GM23338 (cell line): ENCODE results near the gene HGFAC.

Source experiments
- CTCF ChIP-seq, 2 experiments: fragments of 200-600 bp in 1 of 2; sonication (generic) in 1 of 2; conservative IDR thresholded peaks; 2 replicates each; pipeline versions ENCODE4 v1.5.1 to v1.6.1; 2016 to 2017; ENCODE audit warnings: antibody characterized with exemption in 2 of 2, low read depth in 2 of 2, mild to moderate bottlenecking in 2 of 2, moderate library complexity in 1 of 2
- ETS1 ChIP-seq: IDR thresholded peaks from 2 replicates; pipeline ENCODE4 v1.6.1; 2016; ENCODE audit warnings: antibody characterized with exemption
- EZH2 ChIP-seq: fragments of 200-600 bp; sonication (generic); IDR thresholded peaks from one replicate; pipeline ENCODE4 v1.8.0; 2017; ENCODE audit warnings: antibody characterized with exemption, mild to moderate bottlenecking, low read depth; ENCODE audit not compliant: unreplicated experiment
- EZH2phosphoT487 ChIP-seq: fragments of 200-600 bp; sonication (generic); IDR thresholded peaks from one replicate; pipeline ENCODE4 v1.8.1; 2018; ENCODE audit warnings: antibody characterized with exemption; ENCODE audit not compliant: unreplicated experiment
- NANOG ChIP-seq: IDR thresholded peaks from 2 replicates; pipeline ENCODE4 v1.6.1; 2016; ENCODE audit warnings: antibody characterized with exemption, borderline replicate concordance
- POLR2AphosphoS5 ChIP-seq: IDR thresholded peaks from 2 replicates; pipeline ENCODE4 v1.6.1; 2016; ENCODE audit warnings: antibody characterized with exemption, low read depth
- TF ChIP-seq, protein P1 (sequence below): IDR thresholded peaks from one replicate; pipeline ENCODE4 v1.6.1; 2018; ENCODE audit warnings: antibody characterized with exemption; ENCODE audit not compliant: unreplicated experiment

- TF ChIP-seq POLR2AphosphoS5 (no peak), CTCF (conservative IDR thresholded peaks at IDR 0.05; ENCODE audit: low read depth in 2 of 2) (no peak), EZH2phosphoT487 (no peak), EZH2 (no peak), ETS1 (no peak), NANOG (no peak)
- TF ChIP-seq, protein P1, sequence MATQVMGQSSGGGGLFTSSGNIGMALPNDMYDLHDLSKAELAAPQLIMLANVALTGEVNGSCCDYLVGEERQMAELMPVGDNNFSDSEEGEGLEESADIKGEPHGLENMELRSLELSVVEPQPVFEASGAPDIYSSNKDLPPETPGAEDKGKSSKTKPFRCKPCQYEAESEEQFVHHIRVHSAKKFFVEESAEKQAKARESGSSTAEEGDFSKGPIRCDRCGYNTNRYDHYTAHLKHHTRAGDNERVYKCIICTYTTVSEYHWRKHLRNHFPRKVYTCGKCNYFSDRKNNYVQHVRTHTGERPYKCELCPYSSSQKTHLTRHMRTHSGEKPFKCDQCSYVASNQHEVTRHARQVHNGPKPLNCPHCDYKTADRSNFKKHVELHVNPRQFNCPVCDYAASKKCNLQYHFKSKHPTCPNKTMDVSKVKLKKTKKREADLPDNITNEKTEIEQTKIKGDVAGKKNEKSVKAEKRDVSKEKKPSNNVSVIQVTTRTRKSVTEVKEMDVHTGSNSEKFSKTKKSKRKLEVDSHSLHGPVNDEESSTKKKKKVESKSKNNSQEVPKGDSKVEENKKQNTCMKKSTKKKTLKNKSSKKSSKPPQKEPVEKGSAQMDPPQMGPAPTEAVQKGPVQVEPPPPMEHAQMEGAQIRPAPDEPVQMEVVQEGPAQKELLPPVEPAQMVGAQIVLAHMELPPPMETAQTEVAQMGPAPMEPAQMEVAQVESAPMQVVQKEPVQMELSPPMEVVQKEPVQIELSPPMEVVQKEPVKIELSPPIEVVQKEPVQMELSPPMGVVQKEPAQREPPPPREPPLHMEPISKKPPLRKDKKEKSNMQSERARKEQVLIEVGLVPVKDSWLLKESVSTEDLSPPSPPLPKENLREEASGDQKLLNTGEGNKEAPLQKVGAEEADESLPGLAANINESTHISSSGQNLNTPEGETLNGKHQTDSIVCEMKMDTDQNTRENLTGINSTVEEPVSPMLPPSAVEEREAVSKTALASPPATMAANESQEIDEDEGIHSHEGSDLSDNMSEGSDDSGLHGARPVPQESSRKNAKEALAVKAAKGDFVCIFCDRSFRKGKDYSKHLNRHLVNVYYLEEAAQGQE: no peak
These were observed 35.7 kb upstream of the HGFAC start for GRCh38 chr4:3406021-3406420.
